Stimulated activated CD8-positive, alpha-beta memory T cell treated with anti-CD3 and anti-CD28 coated beads, Interleukin-12 subunit alpha, Interleukin-12 subunit beta, amount 100 ng/mL, for 1 hour (primary cell): ENCODE data around the gene HSPD1.
A peak's percentile ranks its signal among the peaks of the same experiment; 100 is the strongest.
"Not testable (repeated sequence)": the region's sequence is repeated elsewhere in the genome, so short reads cannot be mapped to it uniquely, and the experiment has no call there.

ENCODE experiments used
- DNase-seq: peaks from one replicate; pipeline ENCODE4 v3.0.0-alpha.2; 2020; ENCODE audit warnings: low read depth

HSPD1 gene

GRCh38 chr2:197496695-197497094 is 2.9 kb downstream of the HSPD1 start:
- no peak for DNase-seq

DNA sequence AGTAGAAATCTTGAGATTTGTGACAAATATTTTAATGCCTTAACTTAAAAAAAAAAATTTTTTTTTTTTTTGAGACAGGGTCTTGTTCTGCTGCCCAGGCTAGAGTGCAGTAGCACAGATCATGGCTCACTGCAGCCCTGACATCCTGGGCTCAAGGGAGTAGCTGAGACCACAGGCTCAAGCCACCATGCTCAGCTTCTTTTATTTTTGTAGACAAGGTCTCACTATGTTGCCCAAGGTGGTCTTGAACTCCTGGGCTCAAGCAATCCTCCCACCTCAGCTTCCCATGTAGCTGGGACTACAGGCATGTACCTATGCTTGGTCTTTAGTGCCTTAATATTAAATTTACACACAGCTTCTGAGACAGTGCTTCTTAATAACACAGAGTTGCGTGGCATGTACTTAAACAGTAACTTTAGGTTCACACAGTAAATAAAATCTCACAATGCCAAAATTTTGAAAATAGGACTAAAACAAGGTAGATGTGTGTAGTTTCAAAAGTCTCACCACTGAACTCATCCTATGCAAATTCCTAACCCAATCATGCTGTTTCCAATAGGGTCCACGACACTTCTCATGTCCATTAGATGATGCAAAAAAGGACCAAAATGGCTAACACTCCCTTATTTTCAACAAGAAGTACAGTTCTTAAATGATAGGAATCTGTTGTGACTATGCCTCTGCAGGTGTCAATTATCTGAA is 4.1 kb downstream of the HSPD1 start:
- DNase-seq, result no peak

DNA sequence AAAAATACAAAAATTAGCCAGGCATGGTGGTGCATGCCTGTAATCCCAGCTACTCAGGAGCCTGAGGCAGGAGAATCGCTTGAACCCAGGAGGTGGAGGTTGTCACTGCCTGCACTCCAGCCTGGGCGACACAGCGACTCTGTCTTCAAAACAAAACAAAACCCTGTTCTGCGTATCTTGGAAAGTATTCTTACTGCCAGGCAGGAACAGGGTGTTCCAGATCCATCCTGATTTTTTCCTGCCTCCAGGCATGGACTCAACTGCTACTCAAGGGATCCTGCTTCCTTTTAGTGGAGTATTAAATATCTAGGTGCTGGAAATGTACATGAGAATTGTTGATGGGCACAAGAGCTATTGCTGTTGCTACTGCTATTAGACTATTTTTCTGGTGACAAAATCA is 12.3 kb downstream of the HSPD1 start:
- no peak for DNase-seq

- no peak for DNase-seq
Observed at GRCh38 chr2:197486175-197486574, 13.5 kb downstream of the HSPD1 start.

- not testable (repeated sequence) for DNase-seq
Observed at GRCh38 chr2:197484248-197484647, 15.4 kb downstream of the HSPD1 start.

DNA sequence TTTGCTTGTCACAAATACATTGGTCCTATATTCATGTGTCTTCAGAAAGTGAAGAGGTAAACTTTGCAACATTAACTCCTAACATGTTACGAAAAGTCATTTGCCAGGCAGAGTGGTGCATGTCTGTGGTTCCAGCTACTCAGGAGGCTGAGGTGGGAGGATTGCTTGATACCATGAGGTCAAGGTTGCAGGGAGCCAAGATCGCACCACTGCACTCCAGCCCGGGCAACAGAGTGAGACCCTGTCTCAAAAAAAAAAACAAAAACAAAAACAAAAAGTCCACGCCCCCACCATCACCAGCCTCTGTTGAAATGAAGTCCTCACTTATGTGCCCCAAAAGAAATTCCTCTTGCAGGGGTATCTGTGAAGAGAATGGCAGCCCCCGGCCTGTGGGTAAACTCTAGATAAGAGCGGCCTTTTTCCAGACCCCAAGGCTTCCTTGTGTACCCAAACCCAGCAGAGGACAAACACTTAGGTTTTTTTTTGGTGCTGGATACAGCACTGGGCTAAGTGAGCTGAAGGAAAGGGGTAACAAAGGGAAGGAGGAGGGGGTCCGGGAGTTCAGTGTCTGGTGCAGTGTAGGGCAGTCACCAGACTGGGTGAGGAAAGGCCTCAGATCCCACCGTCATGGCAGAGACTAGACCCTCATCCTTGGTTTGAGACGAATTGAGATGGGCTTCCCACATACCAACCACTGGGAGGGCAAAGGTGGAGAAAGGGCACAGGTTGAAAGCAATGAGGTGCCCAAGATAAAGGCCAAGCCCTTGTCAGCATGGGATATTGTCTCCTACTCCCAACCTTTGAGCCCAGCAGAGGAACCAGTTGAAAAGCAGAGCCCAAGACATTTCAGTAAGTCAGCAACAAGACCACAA is 19.2 kb downstream of the HSPD1 start:
- DNase-seq, result no peak

DNA sequence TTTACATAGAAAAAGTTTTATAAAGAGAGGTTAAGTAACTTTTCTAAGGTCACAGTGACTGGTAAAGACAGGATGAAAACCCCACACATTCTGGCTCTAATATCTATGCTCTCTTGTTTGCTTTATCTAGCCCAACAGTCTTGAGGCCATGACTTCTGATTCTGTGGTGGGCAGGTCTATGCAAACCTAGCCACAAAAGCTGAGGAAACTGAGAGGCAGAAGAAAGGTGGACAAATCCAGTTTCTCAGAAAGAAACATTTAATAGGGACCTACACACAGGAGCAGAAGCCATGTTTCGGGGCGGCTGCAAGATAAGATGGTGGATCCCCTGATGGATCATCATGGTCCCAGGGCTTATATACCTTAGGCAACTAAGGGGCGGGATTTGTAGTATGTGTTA is 21.8 kb downstream of the HSPD1 start:
- no peak for DNase-seq

GRCh38 chr2:197472166-197472565 is 27.5 kb downstream of the HSPD1 start:
- no peak for DNase-seq

GRCh38 chr2:197464175-197464574 is 35.5 kb downstream of the HSPD1 start:
- DNase-seq, result no peak

DNA sequence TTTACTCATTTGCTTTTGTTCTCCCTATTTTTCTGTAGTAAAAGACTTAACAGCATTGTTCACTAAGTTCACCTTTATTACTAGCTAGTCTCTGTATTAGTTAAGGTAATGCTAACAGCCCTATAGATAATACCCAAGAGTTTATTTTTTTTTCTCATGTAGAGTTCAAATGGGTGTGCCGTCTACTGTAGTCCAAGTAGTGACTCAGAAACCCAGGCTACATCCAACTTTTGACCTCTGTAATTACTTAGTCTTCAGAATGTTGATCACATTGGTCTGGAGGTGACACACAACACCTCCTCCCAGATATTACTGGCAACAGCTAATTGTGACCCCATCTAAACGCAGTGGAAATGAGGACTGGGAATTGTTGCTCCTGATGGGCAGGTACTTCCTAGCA is 38.6 kb downstream of the HSPD1 start:
- DNase-seq, result no peak

DNA sequence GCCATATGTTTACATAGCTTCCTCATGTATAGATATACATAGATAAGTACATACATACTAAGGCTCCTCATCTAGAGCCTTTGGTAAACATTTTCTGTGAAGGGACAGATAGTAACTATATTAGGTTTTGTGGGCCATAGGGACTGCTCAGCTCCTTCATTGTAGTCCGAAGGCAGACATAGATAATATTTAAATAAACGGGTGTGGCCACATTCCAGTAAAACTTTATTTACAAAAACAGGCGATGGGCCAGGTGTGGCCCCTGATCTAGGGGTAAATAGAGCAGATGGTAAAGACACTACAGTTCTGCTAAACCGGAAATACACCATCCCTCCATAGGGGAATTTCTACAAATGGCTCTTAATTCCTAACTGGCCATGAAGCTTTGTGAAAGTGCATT is 39.0 kb downstream of the HSPD1 start:
- no peak for DNase-seq

DNA sequence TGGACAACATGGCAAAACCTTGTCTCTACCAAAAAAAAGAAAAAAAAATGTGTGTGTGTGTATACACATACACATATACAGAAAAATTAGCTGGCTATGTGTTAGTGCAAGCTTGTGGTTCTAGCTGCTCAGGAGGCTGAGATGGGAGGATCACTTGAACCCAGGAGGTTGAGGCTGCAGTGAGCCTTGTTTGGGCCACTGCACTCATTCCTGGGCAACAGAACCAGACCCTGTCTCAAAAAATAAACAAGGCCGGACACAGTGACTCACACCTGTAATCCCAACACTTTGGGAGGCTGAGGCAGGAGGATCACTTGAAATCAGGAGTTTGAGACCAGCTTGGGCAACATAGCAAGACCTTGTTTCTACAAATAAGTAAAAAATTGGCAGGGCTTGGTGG is 44.2 kb downstream of the HSPD1 start:
- no peak for DNase-seq

DNA sequence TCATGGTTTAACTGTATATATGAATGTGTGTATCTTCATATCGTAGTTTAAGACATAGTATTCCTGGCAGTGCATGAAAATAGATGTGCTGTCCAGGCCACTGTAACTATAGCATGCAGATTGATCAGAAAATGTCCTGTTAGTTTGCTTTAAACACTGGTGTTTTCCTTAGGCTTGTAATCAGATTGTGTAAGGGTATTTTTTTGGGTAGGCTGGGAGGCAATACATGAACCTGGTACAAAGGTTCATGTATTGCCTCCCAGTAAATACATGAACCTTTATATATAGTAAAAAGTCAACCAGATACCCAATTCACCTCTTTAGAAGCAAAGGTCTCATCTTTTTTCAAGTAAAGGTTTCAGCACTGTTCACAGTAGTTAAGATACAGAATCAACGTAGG is 44.7 kb downstream of the HSPD1 start:
- no peak for DNase-seq

DNA sequence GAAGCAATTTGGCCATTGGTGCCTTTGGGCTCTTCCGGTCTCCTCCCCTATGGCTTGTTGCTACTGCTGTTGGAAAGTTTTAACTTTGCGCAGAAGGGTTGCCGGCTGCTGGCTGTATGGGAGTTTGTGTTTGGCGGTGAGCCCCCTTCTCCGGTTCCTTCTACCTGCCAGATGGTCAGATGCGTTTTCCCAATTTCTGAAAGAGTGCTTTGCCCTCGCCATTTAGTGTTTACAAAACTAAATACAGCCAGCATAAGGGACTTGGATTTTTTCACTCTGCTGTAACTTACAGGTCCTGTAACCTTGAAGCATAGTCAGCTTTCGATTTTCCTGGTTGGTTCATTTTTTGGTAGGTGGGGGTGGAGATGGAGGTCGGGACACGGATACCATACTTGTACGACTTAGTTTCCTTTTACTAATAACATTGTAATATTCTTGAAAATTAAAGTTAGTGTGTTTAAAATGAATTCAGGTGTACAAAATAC is 45.7 kb downstream of the HSPD1 start:
- DNase-seq, result no peak

DNA sequence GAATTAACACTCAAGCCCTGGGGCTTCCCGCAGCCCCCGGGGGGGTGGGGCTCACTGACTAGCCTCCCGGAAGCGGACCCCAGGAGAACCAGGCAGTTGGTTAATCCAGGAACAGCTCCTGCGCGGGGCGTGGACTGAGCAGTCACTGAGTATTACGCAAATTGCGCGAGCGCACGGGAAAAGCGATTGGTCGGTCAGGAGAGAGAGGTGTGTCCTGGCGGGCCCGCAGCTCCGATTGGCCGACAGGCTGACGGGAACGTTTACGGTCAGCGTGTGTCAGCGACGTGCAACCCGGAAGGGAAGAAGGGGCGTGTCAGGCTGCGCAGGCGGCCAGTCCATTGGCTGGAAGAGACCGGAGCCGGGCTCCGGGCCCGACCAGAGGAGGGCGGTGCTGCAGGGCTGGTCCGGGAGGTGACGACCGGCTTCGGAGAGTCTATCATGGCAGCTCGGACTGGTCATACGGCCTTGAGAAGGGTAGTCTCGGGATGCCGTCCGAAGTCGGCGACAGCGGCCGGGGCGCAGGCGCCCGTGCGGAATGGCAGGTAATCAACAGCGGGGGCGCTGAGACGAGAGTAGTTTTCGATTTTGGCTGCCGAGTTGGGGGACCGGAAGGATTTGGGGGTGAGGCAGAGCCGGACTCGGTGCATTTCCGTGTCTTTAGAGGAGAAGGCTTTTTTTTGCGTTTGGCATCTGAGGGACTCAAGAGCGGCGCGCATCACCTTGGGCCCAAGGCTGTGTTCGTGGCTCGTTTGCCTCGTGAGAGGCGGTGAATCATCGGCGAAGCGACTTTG is 46.3 kb downstream of the HSPD1 start, which contains the start of gene COQ10B:
Gene COQ10B (plus strand): TSS at position 430 of the 791 bp plus-strand sequence. CDS start 9 bp downstream, at position 439.
- DNase-seq, result peak; percentile 96

- no peak for DNase-seq
Observed at GRCh38 chr2:197452754-197453122, 46.9 kb downstream of the HSPD1 start.

DNA sequence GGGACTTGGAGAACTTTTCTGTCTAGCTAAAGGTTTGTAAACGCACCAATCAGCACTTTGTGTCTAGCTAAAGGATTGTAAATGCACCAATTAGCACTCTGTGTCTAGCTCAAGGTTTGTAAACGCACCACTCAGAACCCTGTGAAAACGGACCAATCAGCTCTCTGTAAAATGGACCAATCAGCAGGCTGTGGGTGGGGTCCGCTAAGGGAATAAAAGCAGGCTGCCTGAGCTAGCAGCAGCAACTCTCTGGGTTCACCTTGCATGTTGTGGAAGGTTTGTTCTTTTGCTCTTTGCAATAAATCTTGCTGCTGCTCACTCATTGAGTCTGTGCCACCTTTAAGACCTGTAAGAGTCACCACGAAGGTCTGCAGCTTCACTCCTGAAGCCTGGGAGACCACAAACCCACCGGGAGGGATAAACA is 48.7 kb downstream of the HSPD1 start:
- not testable (repeated sequence) for DNase-seq

- no peak for DNase-seq
Observed at GRCh38 chr2:197450465-197450864, 49.2 kb downstream of the HSPD1 start.

- DNase-seq, result no peak
Observed at GRCh38 chr2:197446844-197447243, 52.8 kb downstream of the HSPD1 start.

- DNase-seq, result no peak
Observed at GRCh38 chr2:197445746-197446145, 53.9 kb downstream of the HSPD1 start.

DNA sequence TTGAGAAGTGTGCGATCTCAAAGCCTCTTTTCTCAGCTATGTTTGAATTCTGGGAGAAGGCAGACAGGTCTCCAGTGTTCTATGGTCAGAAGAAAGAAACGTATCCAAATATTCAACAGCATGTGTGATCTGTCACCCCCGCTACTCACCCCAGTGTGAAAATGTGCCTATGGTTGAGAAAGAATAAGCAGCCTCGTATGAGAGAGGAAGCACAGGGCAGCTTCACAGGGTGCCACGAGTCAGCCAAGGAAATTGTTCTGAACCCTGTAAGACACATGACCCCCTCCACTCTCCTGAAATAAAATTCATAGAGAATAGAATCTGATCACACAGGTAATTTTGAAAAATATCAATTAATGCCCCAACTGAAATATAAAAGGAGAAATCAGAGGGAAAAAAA is 56.8 kb downstream of the HSPD1 start:
- DNase-seq, result no peak

GRCh38 chr2:197437380-197437779 is 62.3 kb downstream of the HSPD1 start:
- DNase-seq, result no peak
